Body of pancreas (tissue), 4 donors: ENCODE results near the gene TMEM222. TPM values are rescaled to one million over a fixed set of nuclear protein-coding genes. Genes with fewer than 3 reads are reported as not detected.

ENCODE experiments used
- ATAC-seq: fragments of 150-250 bp; one replicate; pipeline ENCODE4 v1.9.1; 2016
- DNase-seq, 4 donors: peaks; one replicate each; pipeline ENCODE4 v3.0.0-alpha.2; 2019
- H3K27ac ChIP-seq, 4 donors: fragments of 200-600 bp; sonication (generic); 1 replicate in 3 of 4; 2 replicates in 1 of 4; pipeline versions ENCODE4 v1.5.1 to v1.6.1; 2016 to 2019; ENCODE audit warnings: mild to moderate bottlenecking in 1 of 4, mixed read lengths in 1 of 4, moderate library complexity in 1 of 4
- H3K27me3 ChIP-seq, 2 donors: fragments of 200-600 bp; sonication (generic); one replicate each; pipeline ENCODE4 v1.6.0; 2016; ENCODE audit warnings: mild to moderate bottlenecking in 1 of 2
- H3K36me3 ChIP-seq, 2 donors: fragments of 200-600 bp; sonication (generic); replicated peaks in 1 of 2; 2 replicates each; pipeline ENCODE4 v1.5.1; 2016; ENCODE audit warnings: low read depth in 2 of 2; ENCODE audit not compliant: insufficient read depth in 1 of 2
- H3K4me1 ChIP-seq: fragments of 200-600 bp; sonication (generic); one replicate; pipeline ENCODE4 v1.6.0; 2016
- H3K4me3 ChIP-seq, 2 donors: fragments of 200-600 bp; sonication (generic); 1 replicate in 1 of 2; 2 replicates in 1 of 2; pipeline ENCODE4 v1.5.1; 2016 to 2019
- H3K9me3 ChIP-seq, 3 donors: fragments of 200-600 bp; sonication (generic); 1 replicate in 2 of 3; 2 replicates in 1 of 3; pipeline ENCODE4 v1.5.1; 2016
- CTCF ChIP-seq, 7 experiments: fragments of 450-650 bp in 4 of 7; fragments of 200-600 bp in 3 of 7; sonication (generic) in 3 of 7; IDR thresholded peaks; one replicate each; pipeline ENCODE4 v1.5.1; 2016 to 2019; ENCODE audit warnings: antibody characterized with exemption in 7 of 7
- POLR2A ChIP-seq, 3 donors: fragments of 450-650 bp; IDR thresholded peaks; one replicate each; pipeline ENCODE4 v1.6.1; 2016; ENCODE audit warnings: antibody characterized with exemption in 3 of 3, mild to moderate bottlenecking in 2 of 3
- WGBS, 2 donors: methylation state at CpG; one replicate each; pipeline ENCODE4 v1.1.5; 2017; 5-methylcytosine and 5-hydroxymethylcytosine counted together
- intact Hi-C: fragments of 100-400 bp; cut with DNase I; formaldehyde crosslinking; loops from one replicate; pipeline ENCODE4 v1.15.1; 2023
- total RNA-seq, 2 donors: library from RNA; depleted of rRNA; stranded (reverse); fragments of >200 nt; gene quantifications; one replicate each; pipeline ENCODE4 v1.1.0, GENCODE V29; 2016

The TMEM222 gene
- total RNA-seq, 2 donors from 2014 or later: 8.6 to 20.0 TPM

GRCh38 chr1:27293915-27294314, 28.0 kb upstream of the TMEM222 start:
- H3K4me1 ChIP-seq: peaks cover 21% of the 10 kb centered on the region
- no peak overlapping the region for H3K4me3 ChIP-seq
- ATAC-seq (no peak), DNase-seq (no peak)
- 91 to 95% methylated on average over 8 of the region's 8 CpGs for WGBS, 2 donors
- intact Hi-C loops: loop anchor here (5.0 kb wide), 1 partner anchor 192 kb away; no protein-coding TSS in a partner anchor
- no peak overlapping the region for H3K27ac ChIP-seq
- H3K36me3 ChIP-seq: peaks cover 0 to 22% of the 10 kb centered on the region in 2 donors
- no peak for TF ChIP-seq POLR2A (IDR thresholded peaks at IDR 0.05)
- no peaks in the 10 kb centered on the region for H3K9me3 ChIP-seq
- H3K27me3 ChIP-seq: no peaks in the 10 kb centered on the region

- intact Hi-C loops: no loop called here
- H3K27me3 ChIP-seq: no peaks in the 10 kb centered on the region
- peak; percentile 45 to 66 (median 58) for TF ChIP-seq CTCF (IDR thresholded peaks at IDR 0.05)
- TF ChIP-seq POLR2A (IDR thresholded peaks at IDR 0.05): no peak
- ATAC-seq: peak; percentile 43
- H3K4me1 ChIP-seq: peaks cover 7% of the 10 kb centered on the region
- WGBS, 2 donors: 33 to 52% methylated on average over 7 to 10 of the region's 10 CpGs
- H3K9me3 ChIP-seq: no peaks in the 10 kb centered on the region
- DNase-seq: peak; percentile 63 to 77 (median 66)
- H3K27ac ChIP-seq: no peak overlapping the region
- no peak overlapping the region for H3K4me3 ChIP-seq
- H3K36me3 ChIP-seq: peaks cover 0 to 24% of the 10 kb centered on the region in 2 donors
Observed at GRCh38 chr1:27296773-27297291, 25.1 kb upstream of the TMEM222 start.

GRCh38 chr1:27297903-27298302, 24.1 kb upstream of the TMEM222 start:
- 93 to 100% methylated on average over 3 of the region's 3 CpGs for WGBS, 2 donors
- H3K27ac ChIP-seq: no peak overlapping the region

GRCh38 chr1:27298632-27299384, 23.2 kb upstream of the TMEM222 start:
- Histone ChIP-seq H3K27me3 (no peaks in the 10 kb centered on the region), H3K4me3 (no peak overlapping the region), H3K36me3 (peaks cover 0 to 26% of the 10 kb centered on the region in 2 donors), H3K27ac (peak overlapping the region in 1 of 4 donors; percentile 51), H3K9me3 (no peaks in the 10 kb centered on the region), H3K4me1 (no peaks in the 10 kb centered on the region)
- no peak for DNase-seq
- ATAC-seq: no peak
- 79 to 87% methylated on average over 2 to 8 of the region's 8 CpGs for WGBS, 2 donors
- TF ChIP-seq CTCF (IDR thresholded peaks at IDR 0.05): no peak
- no peak for TF ChIP-seq POLR2A (IDR thresholded peaks at IDR 0.05)
- intact Hi-C loops: no loop called here

More at GRCh38 chr1:27297903-27298302, 24.1 kb upstream of the TMEM222 start:
- no peaks in the 10 kb centered on the region for H3K9me3 ChIP-seq
- ATAC-seq (no peak), DNase-seq (no peak)
- H3K4me3 ChIP-seq: no peak overlapping the region
- intact Hi-C loops: no loop called here
- no peaks in the 10 kb centered on the region for H3K4me1 ChIP-seq
- peaks cover 0 to 24% of the 10 kb centered on the region in 2 donors for H3K36me3 ChIP-seq
- no peaks in the 10 kb centered on the region for H3K27me3 ChIP-seq
- no peak for TF ChIP-seq CTCF (IDR thresholded peaks at IDR 0.05)
- no peak for TF ChIP-seq POLR2A (IDR thresholded peaks at IDR 0.05)

GRCh38 chr1:27299385-27300271, 22.3 kb upstream of the TMEM222 start:
- ATAC-seq: peak; percentile 29
- DNase-seq: peak in 3 of 4 donors; percentile 28 to 54 (median 34)
- Histone ChIP-seq H3K4me3 (no peak overlapping the region), H3K36me3 (peaks cover 0 to 26% of the 10 kb centered on the region in 2 donors), H3K27ac (peak overlapping the region in 2 of 4 donors; percentile 27 to 51), H3K4me1 (no peaks in the 10 kb centered on the region), H3K27me3 (no peaks in the 10 kb centered on the region), H3K9me3 (no peaks in the 10 kb centered on the region)
- TF ChIP-seq CTCF (IDR thresholded peaks at IDR 0.05): no peak
- TF ChIP-seq POLR2A (IDR thresholded peaks at IDR 0.05): no peak
- WGBS, 2 donors: 66 to 83% methylated on average over 8 to 14 of the region's 14 CpGs
- intact Hi-C loops: loop anchor here (2.0 kb wide), 1 partner anchor 95 kb away; no protein-coding TSS in a partner anchor
